BLaER1 (cell line): ENCODE results near the gene CRTC2.
A peak's percentile ranks its signal among the peaks of the same experiment; 100 is the strongest.
"Not testable (repeated sequence)": the region's sequence is repeated elsewhere in the genome, so short reads cannot be mapped to it uniquely, and the experiment has no call there.

Experiments used
- H3K27ac ChIP-seq: shearing (Covaris generic); formaldehyde crosslinking; 2 replicates; pipeline ENCODE4 v1.8.1; 2022
- H3K27me3 ChIP-seq: shearing (Covaris generic); formaldehyde crosslinking; 2 replicates; pipeline ENCODE4 v1.8.1; 2022
- H3K36me3 ChIP-seq: shearing (Covaris generic); formaldehyde crosslinking; 2 replicates; pipeline ENCODE4 v1.8.1; 2022
- H3K4me1 ChIP-seq: shearing (Covaris generic); formaldehyde crosslinking; 2 replicates; pipeline ENCODE4 v1.8.1; 2022
- H3K4me2 ChIP-seq: shearing (Covaris generic); formaldehyde crosslinking; 2 replicates; pipeline ENCODE4 v1.8.1; 2022
- H3K4me3 ChIP-seq: shearing (Covaris generic); formaldehyde crosslinking; 2 replicates; pipeline ENCODE4 v1.8.1; 2022
- H3K9ac ChIP-seq: shearing (Covaris generic); formaldehyde crosslinking; 2 replicates; pipeline ENCODE4 v1.8.1; 2022
- H3K9me3 ChIP-seq: shearing (Covaris generic); formaldehyde crosslinking; 2 replicates; pipeline ENCODE4 v1.8.1; 2022
- H4K20me1 ChIP-seq: shearing (Covaris generic); formaldehyde crosslinking; 2 replicates; pipeline ENCODE4 v1.8.1; 2022
- Cebpa-rat ChIP-seq: shearing (Covaris generic); IDR thresholded peaks from 2 replicates; pipeline ENCODE4 v1.8.1; 2022

CRTC2 gene

GRCh38 chr1:153985941-153986761 lies 27.7 kb upstream of the CRTC2 start, which contains the start of gene RAB13:
TSS of gene RAB13 (minus strand) at chr1:153986339. CDS start at chr1:153986236, 103 bp downstream.
- peak within 1 kb of the TSS; percentile 66 for H3K4me3 ChIP-seq
- no peaks in the 10 kb centered on the region for H3K36me3 ChIP-seq
- H3K9ac ChIP-seq = peak within 1 kb of the TSS; percentile 73
- peak within 1 kb of the TSS; percentile 66 for H3K27ac ChIP-seq
- no peaks in the 10 kb centered on the region for H3K27me3 ChIP-seq
- no peak for TF ChIP-seq Cebpa-rat
- peaks cover 42% of the 10 kb centered on the region for H3K4me1 ChIP-seq
- H3K9me3 ChIP-seq = no peaks in the 10 kb centered on the region
- no peaks in the 10 kb centered on the region for H4K20me1 ChIP-seq
- H3K4me2 ChIP-seq = peak within 1 kb of the TSS; percentile 96

GRCh38 chr1:153985341-153985912 lies 27.0 kb upstream of the CRTC2 start:
- Histone ChIP-seq H3K9me3 (no peaks in the 10 kb centered on the region), H3K27ac (peak overlapping the region; percentile 30), H3K4me2 (peak overlapping the region; percentile 96), H3K9ac (peak overlapping the region; percentile 73), H3K4me1 (peaks cover 42% of the 10 kb centered on the region), H3K27me3 (no peaks in the 10 kb centered on the region), H4K20me1 (no peaks in the 10 kb centered on the region), H3K36me3 (no peaks in the 10 kb centered on the region), H3K4me3 (peak overlapping the region; percentile 66)
- no peak for TF ChIP-seq Cebpa-rat

DNA sequence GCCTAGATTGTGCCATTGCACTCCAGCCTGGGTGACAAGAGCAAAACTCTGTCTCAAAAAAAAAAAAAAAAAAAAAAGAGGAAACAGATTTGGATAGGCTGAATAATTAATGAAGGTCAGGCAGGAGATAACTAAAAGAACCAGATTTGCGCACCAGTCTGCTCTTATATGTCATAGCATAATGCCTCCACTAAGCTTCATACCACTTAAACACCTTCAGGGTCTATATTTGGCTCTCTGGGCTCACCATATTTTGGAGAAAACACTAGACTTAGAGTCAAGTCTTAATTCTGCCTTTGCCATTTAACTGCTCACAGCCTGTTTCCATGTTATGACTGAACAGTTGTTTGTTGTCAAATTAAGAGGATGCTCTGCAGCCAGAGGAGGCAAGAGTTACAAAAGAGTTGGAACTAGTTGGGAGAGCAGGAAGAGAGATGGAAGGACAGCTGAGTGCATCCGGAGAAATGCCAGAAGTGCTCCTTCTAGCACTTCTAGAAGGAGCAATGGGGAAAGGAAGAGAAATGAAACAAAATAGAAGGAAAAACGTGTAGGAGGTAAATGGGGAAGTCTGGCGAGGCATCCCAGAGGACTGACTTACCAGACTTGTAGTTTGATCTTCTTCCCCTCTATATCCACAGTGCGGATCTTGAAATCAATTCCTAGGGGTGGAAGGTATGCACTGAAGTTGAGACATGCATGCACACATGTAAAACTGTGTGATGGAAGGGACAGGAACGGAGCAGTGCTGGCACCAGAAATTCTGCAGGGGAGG lies 25.9 kb upstream of the CRTC2 start:
- Histone ChIP-seq H3K27ac (no peak overlapping the region), H3K4me3 (no peak overlapping the region), H3K36me3 (no peaks in the 10 kb centered on the region)

DNA sequence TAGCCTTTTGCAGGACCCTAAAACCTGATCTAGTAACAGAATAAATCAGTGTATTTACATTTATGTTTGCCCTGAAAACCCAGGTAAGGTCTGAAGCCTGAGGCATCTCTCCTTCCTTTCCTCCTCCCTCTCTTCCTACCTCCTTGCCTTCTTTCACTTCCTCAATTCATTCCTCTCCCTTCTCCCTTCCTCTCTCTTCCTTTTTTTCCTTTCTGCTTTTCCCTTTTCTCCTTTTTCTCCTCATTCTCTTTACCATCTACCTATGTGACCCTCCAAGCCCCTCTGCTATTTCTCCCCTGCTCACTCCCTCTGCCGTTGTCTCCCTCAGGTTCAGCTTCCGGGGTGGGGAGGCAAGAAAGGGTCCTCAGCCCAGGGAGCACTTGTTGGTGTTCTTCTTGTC lies 23.3 kb upstream of the CRTC2 start:
- not testable (repeated sequence) for H3K4me2 ChIP-seq, H3K4me3 ChIP-seq, H3K9ac ChIP-seq, H3K27ac ChIP-seq, H4K20me1 ChIP-seq, H3K9me3 ChIP-seq, H3K36me3 ChIP-seq, H3K27me3 ChIP-seq
- H3K4me1 ChIP-seq = peaks cover 35% of the 10 kb centered on the region

More for the DNA sequence above, 25.9 kb upstream of the CRTC2 start:
- Histone ChIP-seq H3K4me2 (peak overlapping the region; percentile 96), H3K4me1 (peaks cover 37% of the 10 kb centered on the region), H3K9ac (no peak overlapping the region), H3K9me3 (no peaks in the 10 kb centered on the region), H4K20me1 (no peaks in the 10 kb centered on the region), H3K27me3 (no peaks in the 10 kb centered on the region)
- no peak for TF ChIP-seq Cebpa-rat

GRCh38 chr1:153979091-153979490 lies 20.7 kb upstream of the CRTC2 start:
- peaks cover 15% of the 10 kb centered on the region; the same call in 1 of the 2 replicates for H4K20me1 ChIP-seq
- H3K4me3 ChIP-seq, H3K27me3 ChIP-seq, H3K9ac ChIP-seq, H3K27ac ChIP-seq, H3K9me3 ChIP-seq: not testable (repeated sequence)
- peak overlapping the region; percentile 97 for H3K4me2 ChIP-seq
- peaks cover 21% of the 10 kb centered on the region for H3K36me3 ChIP-seq
- peaks cover 36% of the 10 kb centered on the region for H3K4me1 ChIP-seq

GRCh38 chr1:153978274-153978909 lies 20.0 kb upstream of the CRTC2 start:
- no peak for TF ChIP-seq Cebpa-rat
- peak overlapping the region; percentile 92 for H3K4me3 ChIP-seq
- peak overlapping the region; percentile 94 for H3K9ac ChIP-seq
- H3K36me3 ChIP-seq = peaks cover 28% of the 10 kb centered on the region
- H3K9me3 ChIP-seq = no peaks in the 10 kb centered on the region
- peak overlapping the region; percentile 97 for H3K4me2 ChIP-seq
- H3K27ac ChIP-seq = peak overlapping the region; percentile 91
- peaks cover 15% of the 10 kb centered on the region; the same call in 1 of the 2 replicates for H4K20me1 ChIP-seq
- H3K27me3 ChIP-seq = no peaks in the 10 kb centered on the region
- H3K4me1 ChIP-seq = peaks cover 36% of the 10 kb centered on the region

- no peak for TF ChIP-seq Cebpa-rat
- Histone ChIP-seq H3K4me2 (peak within 1 kb of the TSS; percentile 97), H3K36me3 (peaks cover 36% of the 10 kb centered on the region), H3K27ac (peak within 1 kb of the TSS; percentile 91), H3K9ac (peak within 1 kb of the TSS; percentile 94), H3K4me1 (peaks cover 43% of the 10 kb centered on the region), H3K9me3 (no peaks in the 10 kb centered on the region), H3K27me3 (no peaks in the 10 kb centered on the region), H3K4me3 (peak within 1 kb of the TSS; percentile 92), H4K20me1 (peaks cover 15% of the 10 kb centered on the region; the same call in 1 of the 2 replicates)
These were observed 19.1 kb upstream of the CRTC2 start, which contains the start of gene JTB for GRCh38 chr1:153977250-153978240. TSS of gene JTB (minus strand) at chr1:153977674. CDS start at chr1:153977252, 422 bp downstream.

- peak overlapping the region; percentile 91 for H3K27ac ChIP-seq
- H3K4me1 ChIP-seq = peaks cover 50% of the 10 kb centered on the region
- peak overlapping the region; percentile 92 for H3K4me3 ChIP-seq
- H3K4me2 ChIP-seq = peak overlapping the region; percentile 97
- no peaks in the 10 kb centered on the region for H3K27me3 ChIP-seq
- TF ChIP-seq Cebpa-rat = no peak
- peaks cover 15% of the 10 kb centered on the region; the same call in 1 of the 2 replicates for H4K20me1 ChIP-seq
- H3K36me3 ChIP-seq = peaks cover 43% of the 10 kb centered on the region
- H3K9ac ChIP-seq = peak overlapping the region; percentile 94
- H3K9me3 ChIP-seq = no peaks in the 10 kb centered on the region
These were observed 18.4 kb upstream of the CRTC2 start for GRCh38 chr1:153976819-153977249.
